Lung (tissue), 12 donors: ENCODE data around the gene CYP24A1. TPM values are rescaled to one million over a fixed set of nuclear protein-coding genes. Genes with fewer than 3 reads are reported as not detected.

ENCODE experiments used
- ATAC-seq: fragments of 200-7000 bp; cut with Tn5 transposase; one replicate; pipeline ENCODE4 v1.9.1; 2020; ENCODE audit warnings: moderate number of reproducible peaks; ENCODE audit not compliant: insufficient read depth, low FRiP score
- DNase-seq, 3 donors: peaks; one replicate each; pipeline ENCODE4 v3.0.0-alpha.2; 2013 to 2017
- H3K27ac ChIP-seq, 2 donors: one replicate each; pipeline ENCODE4 v1.5.1; 2013; ENCODE audit warnings: mild to moderate bottlenecking in 2 of 2, moderate library complexity in 2 of 2, control low read depth in 1 of 2, inconsistent platforms in 1 of 2, low read depth in 1 of 2, low read length in 1 of 2
- H3K27me3 ChIP-seq, 3 donors: one replicate each; pipeline ENCODE4 v1.5.1; 2013; ENCODE audit warnings: low read length in 2 of 3; ENCODE audit not compliant: control insufficient read depth in 3 of 3, insufficient read depth in 3 of 3
- H3K36me3 ChIP-seq, 4 donors: one replicate each; pipeline ENCODE4 v1.5.1; 2013; ENCODE audit warnings: low read length in 4 of 4, mild to moderate bottlenecking in 1 of 4, moderate library complexity in 1 of 4; ENCODE audit not compliant: control insufficient read depth in 4 of 4, insufficient read depth in 4 of 4
- H3K4me1 ChIP-seq, 5 donors: one replicate each; pipeline ENCODE4 v1.5.1; 2013; ENCODE audit warnings: low read length in 5 of 5, mild to moderate bottlenecking in 2 of 5, moderate library complexity in 1 of 5; ENCODE audit not compliant: control insufficient read depth in 5 of 5, insufficient read depth in 5 of 5
- H3K4me3 ChIP-seq: one replicate; pipeline ENCODE4 v1.5.1; 2013; ENCODE audit warnings: mild to moderate bottlenecking, control low read depth, moderate library complexity
- H3K9ac ChIP-seq, 2 donors: one replicate each; pipeline ENCODE4 v1.5.1; 2013; ENCODE audit warnings: low read length in 2 of 2, control low read depth in 1 of 2; ENCODE audit not compliant: insufficient read depth in 1 of 2
- H3K9me3 ChIP-seq, 4 donors: one replicate each; pipeline ENCODE4 v1.5.1; 2013; ENCODE audit warnings: low read length in 3 of 4, mild to moderate bottlenecking in 1 of 4, moderate library complexity in 1 of 4; ENCODE audit not compliant: control insufficient read depth in 4 of 4, insufficient read depth in 3 of 4
- CTCF ChIP-seq: IDR thresholded peaks from 2 replicates; pipeline ENCODE4 v1.5.1; 2012; ENCODE audit warnings: mild to moderate bottlenecking; ENCODE audit errors: control extremely low read depth, extremely low read depth
- WGBS, 2 donors: extraction: QIAGEN DNeasy Blood & Tissue Kit; methylation state at CpG; one replicate each; pipeline ENCODE4 v1.1.7; 2013; 5-methylcytosine and 5-hydroxymethylcytosine counted together
- polyA plus RNA-seq, 2 donors: library from polyadenylated mRNA; stranded (reverse); fragments of 200-250 nt; gene quantifications; one replicate each; pipeline ENCODE4 v1.2.1, GENCODE V29; 2013
- total RNA-seq, 2 donors: library from RNA; depleted of rRNA in 1 of 2; stranded (reverse); fragments of >200 nt in 1 of 2; gene quantifications; one replicate each; pipeline ENCODE4 v1.2.1, GENCODE V29; 2014 to 2021
- donor health status: control.
- donor health status: control.
- donor health status: Bipolar disorder and iron deficiency.
- donor health status: healthy.
- donor health status: DM: yes; HTN: yes; CAD: no.

The CYP24A1 gene
- total and polyA plus RNA-seq, 4 donors, result 0.30 to 5.9 (median 1.1) TPM

DNA sequence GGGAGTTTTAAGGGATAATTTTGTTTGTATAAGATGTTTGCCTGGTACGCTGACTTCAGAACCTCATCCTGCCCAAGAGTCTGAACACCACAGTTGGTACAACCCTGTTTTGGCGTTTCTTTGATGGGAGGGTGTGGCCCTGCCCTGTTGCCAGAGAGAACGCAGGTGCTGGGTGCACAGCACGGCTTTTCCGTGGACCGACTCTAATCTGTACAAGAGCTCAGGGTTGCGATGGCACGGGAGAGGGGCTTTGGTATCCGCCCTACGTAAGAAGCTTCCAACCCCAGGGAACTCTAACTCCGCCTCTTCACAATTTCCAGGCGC is 1.3 kb downstream of the CYP24A1 start:
- TF ChIP-seq CTCF, result no peak
- Histone ChIP-seq H3K27me3 (peaks cover 22 to 78% (median 76%) of the 10 kb centered on the region in 3 donors), H3K4me1 (peaks cover 0 to 29% (median 10%) of the 10 kb centered on the region in 5 donors), H3K9me3 (no peaks in the 10 kb centered on the region), H3K27ac (no peak overlapping the region), H3K36me3 (no peaks in the 10 kb centered on the region), H3K4me3 (no peak overlapping the region), H3K9ac (no peak overlapping the region)
- WGBS, 2 donors, result 13 to 17% methylated on average over 12 of the region's 12 CpGs
- ATAC-seq (no peak), DNase-seq (no peak)

GRCh38 chr20:54170963-54171362 is 2.8 kb downstream of the CYP24A1 start:
- peaks cover 0 to 29% (median 10%) of the 10 kb centered on the region in 5 donors for H3K4me1 ChIP-seq
- 58 to 77% methylated on average over 3 of the region's 3 CpGs for WGBS, 2 donors
- H3K36me3 ChIP-seq, result no peaks in the 10 kb centered on the region
- H3K4me3 ChIP-seq, result no peak overlapping the region
- H3K9me3 ChIP-seq, result no peaks in the 10 kb centered on the region
- ATAC-seq (no peak), DNase-seq (no peak)
- no peak for TF ChIP-seq CTCF
- no peak overlapping the region for H3K27ac ChIP-seq
- peaks cover 22 to 74% (median 73%) of the 10 kb centered on the region in 3 donors for H3K27me3 ChIP-seq
- H3K9ac ChIP-seq, result no peak overlapping the region

DNA sequence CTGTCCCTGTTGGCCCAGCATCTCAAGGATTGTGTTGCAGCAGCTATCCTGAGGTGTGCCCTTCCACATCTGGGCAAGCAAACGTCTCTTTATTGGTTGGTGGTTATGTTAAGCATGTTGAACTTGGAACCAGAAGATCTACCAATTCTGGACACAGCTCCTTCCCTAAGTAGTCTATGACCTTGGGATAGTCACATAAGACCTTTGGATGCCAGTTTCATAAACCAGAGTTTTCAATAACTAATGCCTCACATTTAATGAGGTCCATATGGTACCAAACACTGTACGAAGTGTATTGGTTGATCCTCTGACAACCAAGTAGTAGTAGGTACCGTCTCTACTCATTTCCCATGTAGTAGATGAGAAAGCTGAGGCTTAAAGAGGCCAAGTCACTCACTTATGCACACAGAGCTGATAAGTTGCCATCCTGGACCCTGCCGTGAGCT is 3.7 kb downstream of the CYP24A1 start:
- peaks cover 22 to 66% (median 66%) of the 10 kb centered on the region in 3 donors for H3K27me3 ChIP-seq
- no peak overlapping the region for H3K27ac ChIP-seq
- 69% methylated on average over 4 of the region's 4 CpGs for WGBS, 2 donors
- H3K4me3 ChIP-seq, result no peak overlapping the region
- no peak for TF ChIP-seq CTCF
- H3K9me3 ChIP-seq, result no peaks in the 10 kb centered on the region
- DNase-seq (no peak), ATAC-seq (no peak)
- peaks cover 0 to 27% (median 10%) of the 10 kb centered on the region in 5 donors for H3K4me1 ChIP-seq
- no peaks in the 10 kb centered on the region for H3K36me3 ChIP-seq
- H3K9ac ChIP-seq, result no peak overlapping the region
